Stimulated activated CD8-positive, alpha-beta memory T cell treated with anti-CD3 and anti-CD28 coated beads, Interleukin-7, amount 100 ng/mL, for 48 hours (primary cell): Measurements from ENCODE around the gene HNRNPL.
"Not testable (repeated sequence)": the region's sequence is repeated elsewhere in the genome, so short reads cannot be mapped to it uniquely, and the experiment has no call there.

Source experiments
- DNase-seq, 2 donors: peaks; one replicate each; pipeline ENCODE4 v3.0.0-alpha.2; 2020; ENCODE audit warnings: low read depth in 1 of 2; ENCODE audit errors: extremely low read depth in 1 of 2

The HNRNPL gene

DNA sequence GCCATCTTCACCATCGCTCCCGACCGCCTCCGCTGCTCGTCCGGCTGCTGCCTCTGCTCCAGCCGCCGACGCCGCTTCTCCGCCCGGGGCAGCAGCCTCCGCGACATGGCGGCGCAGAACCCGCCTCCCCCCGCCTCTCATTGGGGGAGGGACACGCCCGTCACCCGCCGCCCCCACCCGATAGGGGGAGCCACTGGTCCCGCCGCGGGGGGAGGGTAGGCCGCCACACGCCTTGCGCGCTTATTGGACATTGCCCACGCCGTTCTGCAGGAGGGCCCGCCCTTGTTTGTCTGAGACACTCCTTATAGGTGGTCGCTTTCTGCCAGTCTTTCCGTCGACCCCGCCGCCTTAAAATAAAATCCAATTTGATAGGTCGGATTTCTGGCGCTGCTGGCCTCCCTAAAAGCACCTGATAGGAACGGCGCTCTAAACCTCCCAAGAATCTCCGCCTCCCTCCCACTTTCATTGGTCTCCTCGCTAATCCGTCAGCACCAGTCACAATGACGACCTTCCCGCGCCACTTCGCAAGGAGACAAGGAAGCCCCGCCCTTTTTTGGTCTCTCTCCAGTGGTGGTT is at the start of gene HNRNPL:
Gene HNRNPL (minus strand): TSS at position 127 of the 576 bp plus-strand sequence. CDS start 20 bp downstream, at position 107.
- peak; percentile 99 for DNase-seq

DNA sequence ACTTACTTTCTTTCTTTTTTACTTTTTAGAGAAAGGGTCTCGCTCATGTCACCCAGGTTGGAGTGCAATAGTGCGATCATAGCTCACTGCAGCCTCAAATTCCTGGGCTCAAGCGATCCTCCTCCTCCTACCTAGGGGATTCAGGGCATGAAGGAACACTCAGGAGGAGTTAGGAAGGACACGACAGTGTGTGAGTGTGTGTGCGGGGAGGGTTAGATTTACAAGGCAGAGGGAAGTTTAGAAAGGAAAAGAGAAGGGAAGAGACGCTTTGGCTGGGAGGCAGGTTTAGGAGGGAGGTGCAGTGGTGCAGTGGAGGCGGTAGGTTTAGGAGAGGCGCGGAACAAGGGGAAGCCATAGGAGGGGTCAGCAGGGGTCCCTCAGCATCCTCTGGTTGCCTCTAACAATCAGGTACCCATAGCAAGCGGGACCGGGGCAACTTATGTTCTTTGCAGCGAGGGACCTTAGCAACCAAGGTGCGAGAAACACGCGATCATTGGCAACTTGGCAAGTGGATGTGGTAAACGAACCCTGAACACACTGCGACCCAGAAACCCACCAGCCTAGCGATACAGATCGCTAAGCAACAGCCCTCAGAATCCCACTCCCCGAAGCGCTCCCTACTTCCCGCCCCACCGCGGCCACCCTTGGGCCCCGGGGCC is 49.1 kb upstream of the HNRNPL start:
- DNase-seq = no peak

DNA sequence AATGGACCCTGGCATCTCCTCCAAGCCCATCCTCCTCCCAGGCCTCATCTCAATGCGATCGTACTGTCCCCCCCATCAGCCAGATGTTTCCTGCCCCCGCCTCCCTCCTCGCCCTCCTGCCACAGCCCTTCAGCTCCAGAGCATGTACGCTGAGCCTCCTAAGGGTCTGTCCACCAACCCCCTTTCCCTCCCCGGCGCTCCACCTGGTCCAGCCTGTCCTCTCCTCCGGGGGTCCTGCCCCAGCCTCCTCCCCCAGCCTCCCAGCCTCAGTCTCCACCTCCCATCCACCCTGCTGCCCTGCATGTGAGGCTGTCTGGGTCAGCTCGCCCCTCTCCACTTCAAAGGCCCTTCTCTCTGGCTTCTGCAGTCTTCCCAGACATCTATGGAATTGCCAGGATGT is 45.2 kb upstream of the HNRNPL start:
- no peak for DNase-seq

DNA sequence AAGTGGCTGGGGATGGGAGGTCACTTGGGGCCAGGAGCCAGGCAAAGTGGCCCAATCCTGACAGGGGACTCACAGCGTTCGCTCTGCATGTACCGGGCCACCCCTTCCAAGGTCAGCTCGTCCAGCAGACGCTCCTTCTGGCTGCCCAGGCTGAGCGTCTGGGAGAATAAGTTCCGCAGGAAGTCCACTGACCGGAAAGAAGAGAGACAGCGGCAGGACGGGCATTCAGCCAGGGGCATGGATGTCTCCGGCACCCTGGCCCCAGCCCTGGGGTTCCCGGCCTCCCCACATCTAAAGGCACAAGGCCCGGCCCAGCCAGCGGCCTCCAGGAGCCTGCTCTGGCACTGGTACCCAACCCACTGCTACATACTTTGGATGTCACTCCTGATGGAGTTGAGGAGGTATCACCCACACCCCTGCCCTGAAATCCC is 43.6 kb upstream of the HNRNPL start:
- DNase-seq = no peak

DNA sequence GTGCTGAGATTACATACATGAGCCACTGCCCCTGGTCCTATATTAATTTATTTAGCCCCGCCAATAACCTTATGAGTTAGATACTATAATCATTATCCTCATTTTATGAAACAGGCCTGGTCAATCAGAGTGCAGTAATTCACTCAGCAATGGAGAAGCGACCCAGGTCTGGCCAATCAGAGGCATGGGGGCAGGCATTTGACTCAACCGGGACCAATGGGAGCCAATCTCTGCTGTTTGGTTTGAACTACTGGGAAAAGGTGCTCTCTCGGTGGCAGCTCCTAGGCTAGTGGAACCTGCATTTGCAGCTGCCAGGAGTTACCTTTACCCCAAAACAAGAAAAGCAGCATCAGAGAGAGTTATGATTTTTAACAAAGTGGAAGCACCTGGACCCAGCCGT is 43.1 kb upstream of the HNRNPL start:
- DNase-seq = no peak

DNA sequence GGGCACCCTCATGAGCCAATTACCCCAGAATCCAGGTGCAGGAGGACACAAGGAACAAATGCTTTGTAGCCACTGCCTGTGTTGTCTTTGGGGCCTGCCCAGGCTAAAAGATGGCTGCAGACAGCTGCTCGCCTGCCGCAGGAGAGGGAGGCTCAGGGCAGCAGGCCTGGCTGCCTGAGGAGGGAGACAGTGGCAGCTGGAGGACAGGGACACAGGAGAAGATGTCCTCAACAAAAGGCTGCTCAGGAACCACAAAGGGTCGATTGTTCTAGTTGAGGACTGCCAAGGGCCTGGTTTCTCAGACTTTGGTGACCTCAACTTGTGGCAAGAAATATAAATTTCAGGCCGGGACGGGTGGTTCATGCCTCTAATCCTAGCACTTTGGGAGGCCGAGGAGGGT is 42.0 kb upstream of the HNRNPL start:
- no peak for DNase-seq

DNA sequence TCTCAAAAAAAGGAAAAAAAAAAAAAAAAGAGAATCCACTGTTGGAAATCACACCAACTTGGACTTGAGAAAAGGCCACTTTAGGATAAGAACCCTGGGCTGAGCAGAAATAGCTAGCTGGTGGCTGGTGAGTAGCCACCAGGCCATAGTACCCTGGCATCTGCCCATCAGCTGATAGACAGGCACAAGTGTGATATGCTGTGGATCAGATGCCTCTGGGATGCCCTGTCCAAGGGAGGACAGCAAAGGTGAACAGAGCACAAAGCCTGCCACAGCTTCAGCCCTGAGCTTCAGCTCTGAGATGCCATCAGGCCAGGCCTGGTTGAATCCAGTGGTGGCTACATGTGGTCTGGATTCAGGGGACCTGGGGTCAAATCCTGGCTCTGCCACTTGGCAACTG is 40.9 kb upstream of the HNRNPL start:
- DNase-seq = no peak

DNA sequence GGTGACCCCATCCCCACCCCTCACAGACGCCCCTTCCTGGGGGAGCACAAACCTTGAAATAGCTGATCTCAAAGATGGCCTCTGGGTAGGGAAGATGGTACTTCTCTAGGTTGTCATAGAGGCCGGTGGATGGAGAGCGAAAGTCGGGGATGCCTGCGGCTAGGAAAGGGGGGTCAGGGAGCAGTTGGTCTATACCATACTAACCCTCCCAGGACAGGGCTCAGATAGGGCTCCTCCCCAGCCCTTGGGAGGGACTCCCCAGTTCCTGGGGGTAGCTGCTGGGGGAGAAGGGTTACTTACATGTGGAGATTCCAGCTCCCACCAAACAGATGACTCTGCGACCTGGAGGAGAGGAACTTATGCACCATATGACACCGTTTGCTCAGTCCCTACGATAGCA is 40.0 kb upstream of the HNRNPL start:
- no peak for DNase-seq

DNA sequence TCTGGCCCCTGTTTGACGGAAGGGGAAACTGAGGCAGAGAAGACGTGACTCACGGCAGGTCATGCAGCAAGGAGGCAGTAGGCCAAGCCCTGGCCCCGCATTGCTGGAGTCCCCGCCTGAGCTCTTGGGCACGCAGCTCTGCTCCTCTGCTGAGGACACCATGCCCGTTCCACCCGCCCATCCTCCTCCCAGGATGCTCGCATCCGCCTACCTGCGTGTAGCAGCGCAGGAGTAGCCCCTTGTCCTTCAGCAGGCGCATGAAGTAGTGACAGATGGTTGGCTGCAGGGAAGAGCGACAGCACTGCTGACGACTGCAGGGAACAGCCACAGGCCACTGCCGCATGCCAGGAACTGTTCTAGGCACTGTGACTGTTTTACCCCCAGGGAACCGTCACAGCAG is 39.1 kb upstream of the HNRNPL start:
- DNase-seq = no peak

DNA sequence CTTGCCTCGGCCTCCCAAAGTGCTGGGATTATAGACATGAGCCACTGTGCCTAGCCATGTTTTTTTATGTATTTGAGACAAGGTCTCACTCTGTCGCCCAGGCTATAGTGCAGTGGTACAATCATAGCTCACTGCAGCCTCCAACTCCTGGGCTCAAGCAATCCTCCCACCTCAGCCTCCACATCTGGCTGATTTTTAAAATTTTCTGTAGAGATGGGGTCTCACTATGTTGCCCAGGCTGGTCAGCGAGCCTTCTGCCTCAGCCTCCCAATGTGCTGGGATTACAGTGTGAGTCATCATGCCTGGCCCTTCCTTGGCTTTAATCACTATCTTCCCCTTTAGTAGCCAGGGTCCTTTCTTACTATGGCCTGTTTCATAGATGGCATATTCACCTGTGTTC is 34.9 kb upstream of the HNRNPL start:
- not testable (repeated sequence) for DNase-seq

DNA sequence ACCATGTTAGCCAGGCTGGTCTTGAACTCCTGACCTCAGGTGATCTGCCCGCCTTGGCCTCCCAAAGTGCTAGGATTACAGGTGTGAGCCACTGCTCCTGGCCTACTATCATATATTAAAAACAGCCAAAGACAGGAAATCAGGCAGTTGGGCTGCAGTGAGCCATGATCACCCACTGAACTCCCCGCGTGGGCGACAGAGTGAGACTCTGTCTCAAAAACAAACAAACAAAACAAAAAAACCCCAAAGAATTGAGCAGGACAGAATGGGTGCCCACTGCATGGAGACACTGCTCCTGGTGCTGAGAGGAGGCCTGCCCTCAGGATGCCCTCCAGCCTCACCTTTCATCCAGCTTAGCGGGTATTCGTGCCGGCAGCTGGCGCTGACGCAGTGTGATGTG is 33.5 kb upstream of the HNRNPL start:
- DNase-seq = no peak

DNA sequence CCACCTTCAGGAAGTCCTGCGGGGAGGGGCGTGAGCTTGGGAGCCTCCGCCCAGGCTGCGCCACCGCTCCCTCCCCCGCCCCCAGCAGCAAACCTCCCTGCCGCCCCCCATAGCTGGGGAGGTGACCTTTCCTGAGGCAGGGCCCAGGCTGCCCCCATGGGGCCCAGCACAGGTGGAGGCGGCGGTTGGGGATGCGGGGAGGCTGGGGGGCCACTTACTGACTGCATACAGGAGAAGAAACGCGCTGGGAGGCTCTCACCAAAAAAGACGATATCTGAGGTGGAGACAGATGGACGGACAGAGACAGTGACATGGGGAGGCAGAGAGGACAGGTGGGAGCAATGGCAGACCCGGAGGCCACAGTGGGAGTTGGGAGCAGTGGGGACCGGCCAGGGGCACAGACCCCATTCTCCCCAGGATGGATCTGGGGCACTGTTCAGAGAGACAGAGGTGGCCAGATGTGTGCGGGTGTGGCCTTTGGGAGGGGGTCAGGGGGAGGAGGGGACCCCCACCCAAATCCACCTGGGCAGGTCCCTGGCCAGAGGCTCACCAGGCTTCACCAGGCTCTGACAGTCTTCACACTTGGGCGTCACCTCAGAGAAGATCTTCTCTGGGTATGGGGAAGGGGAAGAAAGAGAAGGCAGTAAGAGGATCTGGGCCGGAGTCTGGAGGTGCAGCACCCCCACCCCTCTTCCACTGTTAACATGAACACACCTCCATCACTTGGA is 31.3 kb upstream of the HNRNPL start:
- no peak for DNase-seq

DNA sequence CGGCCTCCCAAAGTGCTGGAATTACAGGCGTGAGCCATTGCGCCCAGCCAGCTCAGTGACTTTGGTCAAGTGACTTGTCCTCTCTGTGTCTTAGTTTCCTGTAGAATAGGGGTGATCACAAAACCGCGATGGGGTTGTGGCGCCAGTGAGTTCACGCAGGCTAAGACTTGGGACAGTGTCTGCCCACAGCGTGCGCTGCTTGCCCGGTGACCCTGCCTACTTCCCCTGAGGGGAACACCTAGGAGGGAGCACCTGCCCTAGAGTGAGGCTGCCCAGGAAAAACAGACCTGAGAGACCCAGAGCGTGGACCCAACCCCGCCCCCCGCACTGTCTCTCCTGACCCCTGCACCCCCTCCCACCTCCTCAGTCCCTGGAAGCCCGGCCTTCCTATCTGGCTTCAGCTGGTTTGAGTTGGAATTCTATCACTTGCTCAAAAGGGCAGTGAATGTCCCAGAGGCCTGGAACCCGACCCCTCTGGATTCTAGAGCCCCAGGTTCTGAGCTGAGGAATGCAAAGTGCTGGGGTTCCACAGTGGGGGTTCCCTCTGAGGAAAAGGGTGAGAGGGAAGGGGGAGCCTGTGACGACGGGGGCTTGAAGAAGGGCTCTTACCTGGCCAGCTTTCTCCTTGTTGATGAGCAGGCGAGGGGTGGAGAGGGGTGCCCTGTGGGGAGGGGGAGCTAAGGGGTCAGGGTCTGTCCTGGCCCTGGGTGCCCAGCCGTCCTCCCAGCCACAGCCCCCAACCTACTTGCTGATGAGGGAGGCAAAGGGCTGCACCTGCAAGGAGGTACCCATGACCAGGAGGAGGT is 30.5 kb upstream of the HNRNPL start:
- DNase-seq = no peak

DNA sequence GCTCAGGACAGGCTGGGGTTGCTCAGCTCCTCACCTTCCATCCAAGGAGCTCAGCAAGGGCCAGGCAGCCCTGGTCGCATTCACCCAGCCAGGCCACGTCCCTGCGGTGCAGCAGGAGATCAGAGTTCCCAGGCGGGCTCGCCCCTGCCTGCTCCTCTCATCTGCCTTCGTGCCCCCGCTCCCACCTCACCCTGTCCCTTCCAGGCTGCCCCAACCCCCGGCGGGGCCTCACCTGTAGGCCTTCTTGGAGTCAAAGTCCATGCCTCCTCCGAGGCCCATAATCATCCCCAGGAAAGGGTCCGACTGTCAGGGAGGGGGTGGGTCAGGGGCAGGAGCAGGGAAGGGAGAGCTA is 29.6 kb upstream of the HNRNPL start:
- no peak for DNase-seq

DNA sequence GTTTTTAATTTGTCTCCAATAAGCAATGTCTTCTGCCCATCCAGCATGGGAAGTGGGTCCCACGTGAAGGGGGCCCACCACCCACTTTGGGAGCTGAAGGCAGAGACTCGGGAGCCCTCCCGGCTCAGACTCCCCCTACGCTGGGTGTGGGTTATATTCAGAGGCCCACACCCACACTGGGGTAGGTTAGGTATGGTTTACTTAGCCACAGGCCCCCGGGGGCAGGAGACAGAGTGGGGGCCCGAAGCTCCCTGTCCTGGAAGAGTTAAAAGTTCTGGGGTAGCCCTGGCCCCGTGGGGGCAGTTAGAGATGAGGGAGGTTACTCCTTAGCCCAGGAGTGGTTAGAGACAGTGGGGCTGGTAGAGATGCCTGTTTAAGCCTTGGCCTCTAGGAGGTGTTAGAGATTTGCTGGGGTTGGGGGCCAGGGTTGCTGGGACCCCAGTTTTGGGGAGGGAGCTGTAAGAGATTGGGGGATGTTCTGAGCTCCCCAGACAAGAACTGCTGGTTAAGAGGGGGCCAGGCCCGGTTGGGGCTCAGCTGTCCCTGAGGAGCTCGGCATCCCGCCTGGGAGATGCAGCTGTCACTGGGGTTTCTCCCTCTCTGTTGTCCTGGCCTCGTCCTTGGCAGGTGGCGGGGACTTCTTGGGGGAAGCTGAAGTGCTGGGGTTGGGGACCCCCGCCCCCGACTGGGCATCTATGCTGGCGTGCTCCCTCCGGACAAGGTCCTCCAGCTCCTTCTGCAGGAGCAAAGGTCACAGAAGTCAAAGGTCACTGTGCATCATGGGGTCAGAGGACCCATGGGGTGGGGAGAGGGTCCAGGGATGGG is 29.0 kb upstream of the HNRNPL start:
- DNase-seq = no peak

DNA sequence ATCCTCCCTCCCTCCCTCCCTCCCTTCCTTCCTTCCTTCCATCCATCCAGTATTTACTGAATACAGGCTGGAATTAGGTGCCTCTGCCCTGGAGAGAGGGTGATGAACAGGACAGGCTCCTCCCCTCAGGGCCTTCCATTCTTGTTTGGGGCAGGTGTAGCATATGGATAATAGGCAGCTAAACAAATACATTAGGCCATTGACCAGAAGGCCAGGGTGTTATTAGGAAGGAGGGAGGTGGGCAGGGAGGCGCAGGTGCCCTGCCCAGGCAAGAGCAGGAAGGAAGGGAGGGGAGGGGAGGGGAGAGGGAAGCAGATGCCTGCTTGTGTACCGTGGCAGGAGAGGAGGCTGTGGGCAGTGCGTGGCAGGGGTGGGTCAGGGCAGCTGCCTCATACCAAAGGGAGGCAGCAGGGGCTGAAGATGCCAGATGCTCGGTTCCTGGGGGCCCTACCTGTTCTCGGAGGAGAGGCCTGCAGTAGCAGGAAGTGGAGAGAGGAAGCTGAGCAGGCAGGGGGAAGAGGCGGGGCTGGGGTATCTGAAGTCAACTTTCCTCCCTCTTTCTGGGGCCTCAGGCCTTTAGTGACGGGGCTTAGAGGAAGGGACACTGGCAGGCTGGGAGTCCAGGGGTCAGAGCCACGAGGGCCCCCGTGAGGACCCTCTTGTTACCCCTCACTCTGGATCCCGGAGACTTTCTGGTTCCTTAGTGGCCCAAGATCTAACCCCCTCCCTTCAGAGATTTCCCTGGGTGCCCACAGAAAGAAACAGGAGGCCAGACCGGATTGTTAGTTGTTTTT is 28.2 kb upstream of the HNRNPL start, which contains the start of gene RINL:
Gene RINL (minus strand): TSS at position 495 of the 794 bp plus-strand sequence. CDS start 1,533 bp downstream, outside the sequence.
- DNase-seq = peak; percentile 33 to 62

DNA sequence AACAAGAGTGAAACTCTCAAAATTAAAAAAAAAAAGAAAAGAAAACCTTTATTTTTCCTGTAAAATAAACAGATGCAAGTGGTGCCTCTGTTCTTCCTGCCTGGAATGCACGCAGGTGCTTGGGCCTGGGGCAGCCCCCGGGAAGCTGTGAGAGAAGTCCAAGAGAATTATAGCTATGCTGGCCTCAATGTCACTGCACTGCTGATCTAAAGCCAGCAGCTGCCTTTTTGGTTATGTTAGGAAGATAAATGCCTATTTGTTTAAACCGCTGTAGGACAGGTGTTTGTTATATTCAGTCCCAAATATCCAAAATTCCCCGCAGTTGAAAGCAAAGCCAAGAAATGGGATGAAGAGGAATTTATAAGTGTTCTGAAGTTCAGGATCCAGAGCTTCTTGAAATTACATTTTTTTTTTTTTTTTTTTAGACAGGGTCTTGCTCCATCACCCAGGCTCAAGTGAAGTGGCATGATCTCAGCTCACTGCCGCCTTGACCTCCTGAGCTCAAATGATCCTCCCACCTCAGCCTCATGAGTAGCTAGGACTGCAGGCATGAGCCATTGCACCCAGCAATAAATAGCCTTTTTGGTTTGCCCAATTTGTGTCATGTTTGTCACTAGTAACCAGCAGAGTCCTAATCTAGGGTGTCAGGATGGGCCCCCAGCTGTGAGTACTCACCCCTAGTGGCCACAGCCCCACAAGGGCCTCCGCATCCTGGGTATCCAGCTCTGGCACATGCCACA is 26.0 kb upstream of the HNRNPL start:
- DNase-seq = no peak

DNA sequence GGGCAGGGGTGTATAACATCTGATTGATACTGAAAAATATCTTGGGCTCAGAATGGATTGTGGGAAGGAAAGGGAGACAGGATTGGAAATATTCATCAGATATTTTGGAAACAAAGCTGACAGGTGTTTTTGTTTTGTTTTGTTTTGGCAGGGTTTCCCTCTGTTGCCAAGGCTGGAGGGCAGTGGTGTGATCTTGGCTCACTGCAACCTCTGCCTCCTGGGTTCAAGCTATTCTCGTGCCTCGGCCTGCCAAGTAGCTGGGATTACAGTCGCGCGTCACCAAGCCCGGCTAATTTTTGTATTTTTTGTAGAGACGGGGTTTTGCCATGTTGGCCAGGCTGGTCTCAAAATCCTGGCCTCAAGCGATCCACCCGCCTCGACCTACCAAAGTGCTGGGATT is 23.6 kb upstream of the HNRNPL start:
- not testable (repeated sequence) for DNase-seq

DNA sequence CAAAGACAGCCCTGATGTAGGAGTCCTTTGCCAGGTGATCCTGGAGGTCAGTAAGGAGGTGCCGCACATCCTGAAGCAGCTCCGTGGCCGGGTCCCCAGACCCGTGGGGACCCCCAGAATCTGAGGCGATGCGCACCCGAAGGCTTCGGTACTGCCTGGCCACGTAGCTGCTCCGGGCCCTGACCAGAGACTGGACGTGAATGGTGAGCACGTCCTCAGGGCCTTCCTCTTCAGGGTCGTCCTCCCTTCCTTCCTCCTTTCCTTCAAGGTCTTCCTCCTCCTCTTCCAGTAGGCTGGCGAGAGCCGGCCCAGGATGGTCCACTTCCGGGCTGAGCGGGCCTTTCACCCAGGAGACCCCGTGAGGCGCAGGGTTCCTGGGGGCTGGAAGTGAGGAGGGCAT is 20.8 kb upstream of the HNRNPL start:
- no peak for DNase-seq
